Breast epithelium (tissue), 3 donors: Measurements from ENCODE around the gene DDX24.

Experiments used
- POLR2A ChIP-seq: fragments of 450-650 bp; IDR thresholded peaks from one replicate; pipeline ENCODE4 v1.6.1; 2016; ENCODE audit warnings: antibody characterized with exemption, mild to moderate bottlenecking, moderate library complexity
- POLR2AphosphoS5 ChIP-seq, 3 donors: sonication (generic); formaldehyde crosslinking; IDR thresholded peaks; one replicate each; pipeline ENCODE4 v1.6.1; 2017; ENCODE audit warnings: antibody characterized with exemption in 3 of 3
- TF ChIP-seq, protein P1 (sequence below), 3 donors: fragments of 450-650 bp; IDR thresholded peaks; one replicate each; pipeline ENCODE4 v1.5.1; 2016 to 2017; ENCODE audit warnings: antibody characterized with exemption in 3 of 3, mild to moderate bottlenecking in 3 of 3, moderate library complexity in 3 of 3

DNA sequence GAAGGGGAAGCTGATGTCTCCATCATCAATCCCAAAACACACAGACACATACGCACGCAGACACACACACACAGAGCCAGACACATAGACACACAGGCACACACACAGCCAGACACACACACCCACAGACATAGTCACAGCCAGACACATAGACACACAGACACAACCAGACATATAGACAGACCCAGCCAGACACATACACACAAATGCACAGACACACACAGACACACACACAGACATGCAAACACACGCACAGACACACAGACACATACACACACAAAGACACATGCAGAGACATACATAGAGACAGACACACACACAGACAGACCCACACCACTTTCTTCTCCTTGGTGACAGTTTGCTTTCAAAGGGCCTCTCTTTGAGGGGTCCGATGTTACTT lies 77.6 kb downstream of the DDX24 start:
- no peak for TF ChIP-seq POLR2A
- TF ChIP-seq, protein P1, sequence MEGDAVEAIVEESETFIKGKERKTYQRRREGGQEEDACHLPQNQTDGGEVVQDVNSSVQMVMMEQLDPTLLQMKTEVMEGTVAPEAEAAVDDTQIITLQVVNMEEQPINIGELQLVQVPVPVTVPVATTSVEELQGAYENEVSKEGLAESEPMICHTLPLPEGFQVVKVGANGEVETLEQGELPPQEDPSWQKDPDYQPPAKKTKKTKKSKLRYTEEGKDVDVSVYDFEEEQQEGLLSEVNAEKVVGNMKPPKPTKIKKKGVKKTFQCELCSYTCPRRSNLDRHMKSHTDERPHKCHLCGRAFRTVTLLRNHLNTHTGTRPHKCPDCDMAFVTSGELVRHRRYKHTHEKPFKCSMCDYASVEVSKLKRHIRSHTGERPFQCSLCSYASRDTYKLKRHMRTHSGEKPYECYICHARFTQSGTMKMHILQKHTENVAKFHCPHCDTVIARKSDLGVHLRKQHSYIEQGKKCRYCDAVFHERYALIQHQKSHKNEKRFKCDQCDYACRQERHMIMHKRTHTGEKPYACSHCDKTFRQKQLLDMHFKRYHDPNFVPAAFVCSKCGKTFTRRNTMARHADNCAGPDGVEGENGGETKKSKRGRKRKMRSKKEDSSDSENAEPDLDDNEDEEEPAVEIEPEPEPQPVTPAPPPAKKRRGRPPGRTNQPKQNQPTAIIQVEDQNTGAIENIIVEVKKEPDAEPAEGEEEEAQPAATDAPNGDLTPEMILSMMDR (IDR thresholded peaks at IDR 0.05) = no peak
- no peak for TF ChIP-seq POLR2AphosphoS5 (IDR thresholded peaks at IDR 0.05)
